Keratinocyte (primary cell): ENCODE results near the gene RBCK1. TPM values are rescaled to one million over a fixed set of nuclear protein-coding genes. Genes with fewer than 3 reads are reported as not detected.

Experiments used
- DNase-seq: peaks from one replicate; pipeline ENCODE4 v3.0.0-alpha.2; 2011; ENCODE audit warnings: low read depth, missing footprints, low spot score
- FAIRE-seq: peaks from 2 replicates; lab custom pipeline; 2011; peaks lifted over from hg19 to GRCh38; lab: Jason Lieb, UNC
- H2AFZ ChIP-seq: 2 replicates; pipeline ENCODE4 v1.6.0; 2012; ENCODE audit warnings: low read length, control low read depth, inconsistent platforms; ENCODE audit not compliant: control insufficient read depth
- H3K27ac ChIP-seq: 2 replicates; pipeline ENCODE4 v1.5.1; 2011; ENCODE audit warnings: low read length; ENCODE audit not compliant: control insufficient read depth, insufficient read depth
- H3K27me3 ChIP-seq: 3 replicates; pipeline ENCODE4 v1.6.0; 2011; ENCODE audit warnings: low read length; ENCODE audit not compliant: control insufficient read depth, insufficient read depth; ENCODE audit errors: extremely low read depth
- H3K36me3 ChIP-seq, 2 experiments: 2 replicates in 1 of 2; 3 replicates in 1 of 2; pipeline ENCODE4 v1.5.1; 2011; ENCODE audit warnings: low read length in 2 of 2, mild to moderate bottlenecking in 1 of 2; ENCODE audit not compliant: control insufficient read depth in 2 of 2, insufficient read depth in 2 of 2; ENCODE audit errors: extremely low read depth in 1 of 2
- H3K4me1 ChIP-seq: 3 replicates; pipeline ENCODE4 v1.5.1; 2011; ENCODE audit warnings: low read length; ENCODE audit not compliant: control insufficient read depth, insufficient read depth; ENCODE audit errors: extremely low read depth
- H3K4me2 ChIP-seq: 3 replicates; pipeline ENCODE4 v1.6.0; 2011; ENCODE audit warnings: low read depth, low read length; ENCODE audit not compliant: control insufficient read depth, insufficient read depth; ENCODE audit errors: extremely low read depth
- H3K4me3 ChIP-seq, 3 experiments: fragments of 200-600 bp in 1 of 3; sonication (generic) in 1 of 3; 2 replicates in 2 of 3; 3 replicates in 1 of 3; pipeline ENCODE4 v1.5.1; 2011 to 2016; ENCODE audit warnings: low read length in 3 of 3, mild to moderate bottlenecking in 3 of 3, control low read depth in 2 of 3, inconsistent platforms in 1 of 3, low read depth in 1 of 3, mixed read lengths in 1 of 3, mixed run types in 1 of 3, moderate library complexity in 1 of 3; ENCODE audit not compliant: control insufficient read depth in 2 of 3, insufficient read depth in 2 of 3; ENCODE audit errors: extremely low read depth in 1 of 3
- H3K79me2 ChIP-seq: 2 replicates; pipeline ENCODE4 v1.6.0; 2012; ENCODE audit warnings: low read length; ENCODE audit not compliant: control insufficient read depth, insufficient read depth
- H3K9ac ChIP-seq: 3 replicates; pipeline ENCODE4 v1.6.0; 2011; ENCODE audit warnings: low read length; ENCODE audit not compliant: control insufficient read depth, insufficient read depth; ENCODE audit errors: extremely low read depth
- H3K9me1 ChIP-seq: 3 replicates; pipeline ENCODE4 v1.6.0; 2011; ENCODE audit warnings: low read length; ENCODE audit not compliant: control insufficient read depth, insufficient read depth; ENCODE audit errors: extremely low read depth
- H3K9me3 ChIP-seq: 2 replicates; pipeline ENCODE4 v1.5.1; 2012; ENCODE audit warnings: low read depth, low read length; ENCODE audit not compliant: control insufficient read depth
- H4K20me1 ChIP-seq: 3 replicates; pipeline ENCODE4 v1.6.0; 2011; ENCODE audit warnings: low read length; ENCODE audit not compliant: control insufficient read depth, insufficient read depth; ENCODE audit errors: extremely low read depth
- CTCF ChIP-seq, 3 experiments: IDR thresholded peaks in 1 of 3; conservative IDR thresholded peaks in 1 of 3; optimal IDR thresholded peaks in 1 of 3; 2 replicates in 2 of 3; 3 replicates in 1 of 3; pipeline versions ENCODE3 to v1.5.1; 2011; ENCODE audit warnings: low read length in 3 of 3, mild to moderate bottlenecking in 3 of 3, moderate library complexity in 2 of 3, control low read depth in 1 of 3, inconsistent platforms in 1 of 3; ENCODE audit not compliant: insufficient read depth in 2 of 3; ENCODE audit errors: extremely low read depth in 1 of 3
- EZH2 ChIP-seq: IDR thresholded peaks from one replicate; pipeline ENCODE4 v1.6.1; 2012; ENCODE audit warnings: inconsistent platforms, mild to moderate bottlenecking, low read length, moderate library complexity
- dilution Hi-C: fragments of 300-500 bp; cut with MboI; formaldehyde crosslinking; loops from one replicate; pipeline ENCODE4 v1.7.0; 2020; ENCODE audit warnings: low sequenced_read_pairs; ENCODE audit not compliant: extremely low pct_ligation_motif_present
- polyA plus RNA-seq, 5 experiments: library from polyadenylated mRNA; depleted of rRNA in 3 of 5; stranded (reverse) in 3 of 5; stranded (forward) in 1 of 5; unstranded in 1 of 5; fragments of >200 nt; gene quantifications; 1 replicate in 1 of 5; 2 replicates in 3 of 5; 3 replicates in 1 of 5; pipeline versions ENCODE4 v1.2.1 to v1.2.3, GENCODE V29; 2011 to 2012; ENCODE audit warnings: missing spikeins in 2 of 5, low read depth in 1 of 5, low replicate concordance in 1 of 5

The RBCK1 gene
- polyA plus RNA-seq, 1 donor (not counting 4 experiments of a cell fraction or from before 2014, with no cell fraction given) = 136 TPM

- Histone ChIP-seq H4K20me1 (peaks cover 15% of the 10 kb centered on the region), H3K79me2 (peaks cover 47% of the 10 kb centered on the region), H3K9me1 (no peaks in the 10 kb centered on the region), H3K27ac (no peak overlapping the region), H3K9me3 (no peaks in the 10 kb centered on the region), H3K4me1 (peaks cover 5% of the 10 kb centered on the region), H3K36me3 (peaks cover 44 to 68% of the 10 kb centered on the region in 2 experiments), H3K4me3 (no peak overlapping the region), H2AFZ (no peak overlapping the region), H3K4me2 (no peak overlapping the region), H3K9ac (no peak overlapping the region), H3K27me3 (no peaks in the 10 kb centered on the region)
- DNase-seq (no peak), FAIRE-seq (no peak)
- TF ChIP-seq CTCF (optimal IDR thresholded peaks at IDR 0.05 in 1 of 3, IDR thresholded peaks at IDR 0.05 in 1 of 3, conservative IDR thresholded peaks at IDR 0.05 in 1 of 3; ENCODE audit: extremely low read depth in 1 of 3, insufficient read depth in 2 of 3, low read length in 3 of 3) (no peak), EZH2 (no peak)
- dilution Hi-C loops = no loop called here
Observed at GRCh38 chr20:388034-388994, 19.8 kb upstream of the RBCK1 start.

- no peaks in the 10 kb centered on the region for H3K9me1 ChIP-seq
- no peak overlapping the region for H3K4me2 ChIP-seq
- peaks cover 41 to 70% of the 10 kb centered on the region in 2 experiments for H3K36me3 ChIP-seq
- no peak for DNase-seq
- no peak for FAIRE-seq
- H3K79me2 ChIP-seq = peaks cover 38% of the 10 kb centered on the region
- no peak overlapping the region for H2AFZ ChIP-seq
- TF ChIP-seq EZH2 (no peak), CTCF (optimal IDR thresholded peaks at IDR 0.05 in 1 of 3, IDR thresholded peaks at IDR 0.05 in 1 of 3, conservative IDR thresholded peaks at IDR 0.05 in 1 of 3; ENCODE audit: extremely low read depth in 1 of 3, insufficient read depth in 2 of 3, low read length in 3 of 3) (no peak)
- dilution Hi-C loops = no loop called here
- no peaks in the 10 kb centered on the region for H3K9me3 ChIP-seq
- H4K20me1 ChIP-seq = peaks cover 15% of the 10 kb centered on the region
- H3K9ac ChIP-seq = no peak overlapping the region
- H3K27ac ChIP-seq = no peak overlapping the region
- no peak overlapping the region for H3K4me3 ChIP-seq
- H3K27me3 ChIP-seq = no peaks in the 10 kb centered on the region
- H3K4me1 ChIP-seq = peaks cover 2% of the 10 kb centered on the region
Observed at GRCh38 chr20:389220-389619, 18.9 kb upstream of the RBCK1 start.
